GM12864 (cell line): Measurements from ENCODE around the gene QRICH1.

Experiments used
- DNase-seq: peaks from one replicate; pipeline ENCODE4 v3.0.0-alpha.2; 2011; ENCODE audit warnings: low read depth
- H3K4me3 ChIP-seq: 2 replicates; pipeline ENCODE4 v1.5.1; 2011; ENCODE audit warnings: mild to moderate bottlenecking, low read depth, low read length, control low read depth
- CTCF ChIP-seq: IDR thresholded peaks from 2 replicates; pipeline ENCODE4 v1.5.1; 2011; ENCODE audit warnings: low read depth, mild to moderate bottlenecking, moderate library complexity, low read length, control low read depth, inconsistent platforms; ENCODE audit errors: missing control alignments

Gene QRICH1

DNA sequence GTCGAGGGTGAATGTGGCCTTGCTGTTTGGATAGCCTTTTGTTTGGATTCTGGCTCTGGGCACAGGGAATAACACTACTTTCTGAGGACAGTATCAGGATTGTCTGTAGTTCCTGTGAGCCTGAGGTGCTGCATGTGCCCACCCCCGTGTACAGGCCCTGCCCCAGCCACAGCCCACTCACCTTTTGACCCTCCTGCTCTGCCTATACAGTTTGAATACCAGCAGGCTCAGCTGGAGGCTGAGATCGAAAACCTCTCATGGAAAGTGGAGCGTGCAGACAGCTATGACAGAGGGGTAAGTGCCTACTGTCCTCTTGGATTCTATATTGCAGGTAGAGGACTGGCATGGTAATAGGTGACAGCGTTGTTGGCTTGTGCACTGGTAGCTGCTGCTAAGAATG is 111.2 kb downstream of the QRICH1 start:
- DNase-seq: no peak
- TF ChIP-seq CTCF: no peak
- H3K4me3 ChIP-seq: no peak overlapping the region

- no peak overlapping the region for H3K4me3 ChIP-seq
- no peak for TF ChIP-seq CTCF
- DNase-seq: no peak
These were observed 111.9 kb downstream of the QRICH1 start for GRCh38 chr3:48982016-48982415.

- H3K4me3 ChIP-seq: no peak overlapping the region
- TF ChIP-seq CTCF: no peak
- DNase-seq: no peak
These were observed 113.6 kb downstream of the QRICH1 start for GRCh38 chr3:48980295-48980694.
